Measurements from ENCODE around the gene BRD3.

DNA sequence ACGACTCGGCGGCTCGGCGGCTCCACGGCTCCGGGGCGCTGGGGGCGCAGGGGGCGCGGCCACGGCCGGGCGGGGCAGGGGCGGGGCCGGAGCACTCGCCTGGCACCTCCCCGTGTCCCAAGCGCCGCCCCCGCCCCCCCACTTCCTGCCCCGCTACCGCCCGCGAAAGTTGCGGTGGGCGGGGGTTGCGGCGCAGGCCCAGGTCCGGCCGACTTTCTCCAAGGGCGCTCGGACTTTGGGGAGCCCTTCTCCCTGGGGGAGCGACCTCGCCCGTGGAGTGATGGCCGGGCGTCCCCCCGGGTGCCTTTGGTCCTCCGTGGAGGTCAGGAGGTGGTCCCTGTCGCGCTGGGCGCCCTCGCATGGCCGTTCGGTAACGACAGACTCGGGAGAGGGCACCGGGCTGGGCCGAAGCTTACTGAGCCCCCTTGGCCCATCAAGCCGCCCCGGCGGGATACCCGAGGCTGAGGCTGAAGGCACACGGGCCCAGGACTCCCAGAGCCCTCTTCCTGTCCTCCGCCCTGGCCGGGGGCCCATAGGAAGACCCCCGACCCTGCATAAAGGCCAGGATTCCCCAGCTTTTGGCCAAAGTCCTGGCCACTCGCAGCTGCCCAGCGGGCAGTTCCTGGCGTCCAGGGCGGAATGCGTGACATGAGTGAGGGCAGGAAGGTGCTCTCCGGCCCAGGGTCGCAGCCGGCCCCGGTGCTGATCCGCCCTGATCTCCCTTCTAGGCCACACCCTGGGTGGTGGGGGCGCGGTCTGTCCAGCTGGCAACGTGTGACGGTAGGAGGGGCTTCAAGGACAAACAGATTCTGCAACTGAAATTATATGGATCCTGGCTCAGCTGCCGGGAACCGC lies 74.8 kb downstream of the BRD3 start:
- TF ChIP-seq, protein P1, sequence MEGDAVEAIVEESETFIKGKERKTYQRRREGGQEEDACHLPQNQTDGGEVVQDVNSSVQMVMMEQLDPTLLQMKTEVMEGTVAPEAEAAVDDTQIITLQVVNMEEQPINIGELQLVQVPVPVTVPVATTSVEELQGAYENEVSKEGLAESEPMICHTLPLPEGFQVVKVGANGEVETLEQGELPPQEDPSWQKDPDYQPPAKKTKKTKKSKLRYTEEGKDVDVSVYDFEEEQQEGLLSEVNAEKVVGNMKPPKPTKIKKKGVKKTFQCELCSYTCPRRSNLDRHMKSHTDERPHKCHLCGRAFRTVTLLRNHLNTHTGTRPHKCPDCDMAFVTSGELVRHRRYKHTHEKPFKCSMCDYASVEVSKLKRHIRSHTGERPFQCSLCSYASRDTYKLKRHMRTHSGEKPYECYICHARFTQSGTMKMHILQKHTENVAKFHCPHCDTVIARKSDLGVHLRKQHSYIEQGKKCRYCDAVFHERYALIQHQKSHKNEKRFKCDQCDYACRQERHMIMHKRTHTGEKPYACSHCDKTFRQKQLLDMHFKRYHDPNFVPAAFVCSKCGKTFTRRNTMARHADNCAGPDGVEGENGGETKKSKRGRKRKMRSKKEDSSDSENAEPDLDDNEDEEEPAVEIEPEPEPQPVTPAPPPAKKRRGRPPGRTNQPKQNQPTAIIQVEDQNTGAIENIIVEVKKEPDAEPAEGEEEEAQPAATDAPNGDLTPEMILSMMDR (IDR thresholded peaks at IDR 0.05; ENCODE audit: low read depth, low read length): peak; percentile 77
- TF ChIP-seq EZH2phosphoT487 (IDR thresholded peaks at IDR 0.05; ENCODE audit: low read depth): no peak
